Adrenal gland (tissue), 12 donors: ENCODE measurements around the gene CTNND1. TPM values are rescaled to one million over a fixed set of nuclear protein-coding genes. Genes with fewer than 3 reads are reported as not detected.

Experiments used
- DNase-seq, 7 donors: peaks; one replicate each; pipeline ENCODE4 v3.0.0-alpha.2; 2019 to 2020
- H3K27ac ChIP-seq, 5 donors: fragments of 200-600 bp; sonication (generic) in 4 of 5; 1 replicate in 3 of 5; 2 replicates in 2 of 5; pipeline versions ENCODE4 v1.5.1 to v1.8.0; 2016 to 2020; ENCODE audit warnings: mild to moderate bottlenecking in 1 of 5
- H3K27me3 ChIP-seq: fragments of 200-600 bp; 2 replicates; pipeline ENCODE4 v1.8.0; 2021
- H3K36me3 ChIP-seq, 2 donors: fragments of 200-600 bp; replicated peaks in 1 of 2; 1 replicate in 1 of 2; 2 replicates in 1 of 2; pipeline versions ENCODE4 v1.5.1 to v1.8.0; 2018 to 2022
- H3K4me1 ChIP-seq, 2 donors: fragments of 200-600 bp; replicated peaks in 1 of 2; 1 replicate in 1 of 2; 2 replicates in 1 of 2; pipeline versions ENCODE4 v1.5.1 to v1.8.0; 2018 to 2021
- H3K4me3 ChIP-seq, 4 donors: fragments of 200-600 bp; sonication (generic) in 3 of 4; one replicate each; pipeline ENCODE4 v1.5.1; 2016 to 2018
- H3K9me3 ChIP-seq, 3 donors: fragments of 200-600 bp; sonication (generic) in 1 of 3; replicated peaks in 1 of 3; 1 replicate in 2 of 3; 2 replicates in 1 of 3; pipeline versions ENCODE4 v1.5.1 to v1.8.0; 2016 to 2021
- CTCF ChIP-seq, 6 experiments: fragments of 450-650 bp in 4 of 6; fragments of 200-600 bp in 2 of 6; sonication (generic) in 1 of 6; IDR thresholded peaks; 1 replicate in 5 of 6; 2 replicates in 1 of 6; pipeline versions ENCODE4 v1.5.1 to v1.8.0; 2016 to 2021; ENCODE audit warnings: antibody characterized with exemption in 6 of 6, mild to moderate bottlenecking in 2 of 6, moderate library complexity in 1 of 6
- POLR2A ChIP-seq, 2 donors: fragments of 450-650 bp; IDR thresholded peaks; one replicate each; pipeline ENCODE4 v1.6.1; 2017; ENCODE audit warnings: antibody characterized with exemption in 2 of 2, mild to moderate bottlenecking in 2 of 2, moderate library complexity in 1 of 2
- WGBS, 4 donors: extraction: QIAGEN DNeasy Blood & Tissue Kit in 2 of 4; methylation state at CpG; one replicate each; pipeline versions ENCODE4 v1.1.5 to v1.1.7; 2013 to 2017; 5-methylcytosine and 5-hydroxymethylcytosine counted together
- intact Hi-C, 2 donors: fragments of 100-400 bp; cut with DNase I; formaldehyde crosslinking; loops; one replicate each; pipeline versions ENCODE4 v1.14.1 to v1.15.0; 2022 to 2023
- polyA plus RNA-seq, 3 donors: library from polyadenylated mRNA; stranded (reverse); fragments of 200-250 nt in 2 of 3; fragments of 350-450 nt in 1 of 3; fragmentation: Illumina TruSeq in 1 of 3; extraction: RNeasy Lipid Tissue Mini Kit (QIAGEN cat#74804) in 1 of 3; gene quantifications; one replicate each; pipeline ENCODE4 v1.2.3, GENCODE V29; 2013 to 2014
- total RNA-seq, 9 donors: library from RNA; depleted of rRNA in 4 of 9; stranded (reverse); fragments of >200 nt in 4 of 9; fragments of 120-200 nt in 1 of 9; fragmentation: NEBNext Ultra II Directional in 1 of 9; extraction: Animal tissue kit (Norgen Biotek cat#: 25700) in 1 of 9; gene quantifications; one replicate each; pipeline versions ENCODE4 v1.1.0 to v1.2.4, GENCODE V29; 2013 to 2023
- donor health status: healthy with polysubstance abuse.
- donor health status: Bipolar disorder and iron deficiency.
- donor health status: DM: yes; HTN: yes; CAD: no.
- donor health status: DM: no; HTN: no; CAD: no.
- donor health status: DM: no; HTN: no; CAD: no.
- donor health status: DM: yes; HTN: yes; CAD: no.

CTNND1 gene
- total and polyA plus RNA-seq, 12 donors: 26.3 to 152 (median 107) TPM

- WGBS, 4 donors: 0 to 29% (median 14%) methylated on average over 1 of the region's 1 CpG
- Histone ChIP-seq H3K4me3 (peak overlapping the region in 1 of 4 donors; percentile 10), H3K4me1 (peaks cover 24 to 36% of the 10 kb centered on the region in 2 donors), H3K27ac (peak overlapping the region; percentile 11 to 83 (median 43)), H3K36me3 (peaks cover 0 to 63% of the 10 kb centered on the region in 2 donors), H3K27me3 (no peaks in the 10 kb centered on the region), H3K9me3 (no peaks in the 10 kb centered on the region)
- no peak for TF ChIP-seq CTCF (IDR thresholded peaks at IDR 0.05)
- TF ChIP-seq POLR2A (IDR thresholded peaks at IDR 0.05): no peak
- peak; percentile 33 to 79 (median 61) for DNase-seq
- intact Hi-C loops: loop anchor here (5.0 kb wide), 2 partner anchors 47 to 52 kb away; partner anchors contain the start of gene BTBD18 (in 1 of the 2)
Observed at GRCh38 chr11:57798905-57799559, 37.4 kb downstream of the CTNND1 start.

- DNase-seq: peak in 1 of 7 donors; percentile 20
- Histone ChIP-seq H3K36me3 (peaks cover 0 to 69% of the 10 kb centered on the region in 2 donors), H3K4me1 (peaks cover 24 to 34% of the 10 kb centered on the region in 2 donors), H3K9me3 (no peaks in the 10 kb centered on the region), H3K27ac (peak overlapping the region; percentile 11 to 78 (median 38)), H3K27me3 (no peaks in the 10 kb centered on the region), H3K4me3 (no peak overlapping the region)
- 57 to 66% (median 60%) methylated on average over 4 of the region's 4 CpGs for WGBS, 4 donors
- intact Hi-C loops: no loop called here
- TF ChIP-seq POLR2A (IDR thresholded peaks at IDR 0.05) (no peak), CTCF (IDR thresholded peaks at IDR 0.05) (peak; percentile 83 to 98 (median 94))
Observed at GRCh38 chr11:57800444-57801182, 39.0 kb downstream of the CTNND1 start.

GRCh38 chr11:57801183-57801485, 39.5 kb downstream of the CTNND1 start:
- Histone ChIP-seq H3K36me3 (peaks cover 0 to 68% of the 10 kb centered on the region in 2 donors), H3K4me3 (no peak overlapping the region), H3K27ac (peak overlapping the region in 1 of 5 donors; percentile 69), H3K27me3 (no peaks in the 10 kb centered on the region), H3K9me3 (no peaks in the 10 kb centered on the region), H3K4me1 (peaks cover 24 to 34% of the 10 kb centered on the region in 2 donors)
- intact Hi-C loops: no loop called here
- no peak for DNase-seq
- no peak for TF ChIP-seq POLR2A (IDR thresholded peaks at IDR 0.05)
- TF ChIP-seq CTCF (IDR thresholded peaks at IDR 0.05): no peak

GRCh38 chr11:57802411-57802810, 40.8 kb downstream of the CTNND1 start:
- no peak overlapping the region for H3K27ac ChIP-seq
- H3K9me3 ChIP-seq: no peaks in the 10 kb centered on the region
- WGBS, 4 donors: 72 to 75% (median 73%) methylated on average over 3 of the region's 3 CpGs
- no peak overlapping the region for H3K4me3 ChIP-seq
- peaks cover 24 to 34% of the 10 kb centered on the region in 2 donors for H3K4me1 ChIP-seq
- TF ChIP-seq CTCF (IDR thresholded peaks at IDR 0.05) (no peak), POLR2A (IDR thresholded peaks at IDR 0.05) (no peak)
- intact Hi-C loops: no loop called here
- DNase-seq: no peak
- no peaks in the 10 kb centered on the region for H3K27me3 ChIP-seq
- H3K36me3 ChIP-seq: peaks cover 0 to 71% of the 10 kb centered on the region in 2 donors
